Neuronal stem cell (in vitro differentiated cells): ENCODE results near the gene NAV2.

Experiments used
- DNase-seq: peaks from one replicate; pipeline ENCODE4 v3.0.0-alpha.2; 2013; ENCODE audit warnings: low spot score
- H2AFZ ChIP-seq: one replicate; pipeline ENCODE4 v1.6.1; 2013; ENCODE audit warnings: mild to moderate bottlenecking, low read length, inconsistent platforms
- H2AK5ac ChIP-seq: 2 replicates; pipeline ENCODE4 v1.6.1; 2013; ENCODE audit warnings: low read depth, mild to moderate bottlenecking, inconsistent platforms, low read length, moderate library complexity, mixed read lengths
- H2BK120ac ChIP-seq: 2 replicates; pipeline ENCODE4 v1.6.1; 2013; ENCODE audit warnings: low read depth, mild to moderate bottlenecking, inconsistent platforms, low read length, moderate library complexity, mixed read lengths
- H2BK12ac ChIP-seq: one replicate; pipeline ENCODE4 v1.6.1; 2013; ENCODE audit warnings: low read length, inconsistent platforms
- H2BK15ac ChIP-seq: 2 replicates; pipeline ENCODE4 v1.6.1; 2013; ENCODE audit warnings: mild to moderate bottlenecking, low read length, inconsistent platforms, mixed read lengths
- H2BK5ac ChIP-seq: one replicate; pipeline ENCODE4 v1.6.1; 2013; ENCODE audit warnings: inconsistent platforms, mild to moderate bottlenecking, low read length, moderate library complexity
- H3K14ac ChIP-seq: one replicate; pipeline ENCODE4 v1.6.1; 2013; ENCODE audit warnings: low read length, inconsistent platforms
- H3K18ac ChIP-seq: 2 replicates; pipeline ENCODE4 v1.6.1; 2013; ENCODE audit warnings: low read length, inconsistent platforms
- H3K23ac ChIP-seq: 2 replicates; pipeline ENCODE4 v1.6.1; 2013; ENCODE audit warnings: low read depth, mild to moderate bottlenecking, mixed read lengths, low read length, inconsistent platforms; ENCODE audit not compliant: poor library complexity
- H3K27ac ChIP-seq: replicated peaks from 3 replicates; pipeline ENCODE4 v1.5.1; 2013; ENCODE audit warnings: low read length, inconsistent platforms
- H3K27me3 ChIP-seq, 3 experiments: 2 replicates each; pipeline ENCODE4 v1.6.1; 2013; ENCODE audit warnings: low read length in 3 of 3, mild to moderate bottlenecking in 2 of 3, inconsistent platforms in 1 of 3, low read depth in 1 of 3, mixed read lengths in 1 of 3, moderate library complexity in 1 of 3; ENCODE audit not compliant: control insufficient read depth in 3 of 3, insufficient read depth in 3 of 3
- H3K36me3 ChIP-seq, 2 donors: replicated peaks in 1 of 2; 2 replicates each; pipeline ENCODE4 v1.6.1; 2013; ENCODE audit warnings: low read length in 2 of 2; ENCODE audit not compliant: control insufficient read depth in 2 of 2, insufficient read depth in 2 of 2
- H3K4ac ChIP-seq: 2 replicates; pipeline ENCODE4 v1.6.1; 2013; ENCODE audit warnings: inconsistent platforms, mild to moderate bottlenecking, low read length, moderate library complexity
- H3K4me1 ChIP-seq, 2 donors: 1 replicate in 1 of 2; 2 replicates in 1 of 2; pipeline ENCODE4 v1.6.1; 2013; ENCODE audit warnings: low read length in 2 of 2, low read depth in 1 of 2; ENCODE audit not compliant: control insufficient read depth in 2 of 2, insufficient read depth in 1 of 2
- H3K4me2 ChIP-seq: one replicate; pipeline ENCODE4 v1.6.1; 2013; ENCODE audit warnings: mild to moderate bottlenecking, low read length, inconsistent platforms; ENCODE audit not compliant: insufficient read depth, poor library complexity, severe bottlenecking
- H3K4me3 ChIP-seq, 2 donors: 2 replicates each; pipeline ENCODE4 v1.5.1; 2013; ENCODE audit warnings: low read length in 2 of 2, mild to moderate bottlenecking in 2 of 2, inconsistent platforms in 1 of 2, moderate library complexity in 1 of 2
- H3K79me1 ChIP-seq: one replicate; pipeline ENCODE4 v1.6.1; 2013; ENCODE audit warnings: low read depth, mild to moderate bottlenecking, inconsistent platforms, low read length, moderate library complexity
- H3K9ac ChIP-seq: one replicate; pipeline ENCODE4 v1.6.1; 2013; ENCODE audit warnings: mild to moderate bottlenecking, low read depth, low read length, inconsistent platforms; ENCODE audit not compliant: poor library complexity
- H3K9me3 ChIP-seq, 2 donors: replicated peaks in 1 of 2; 2 replicates each; pipeline versions ENCODE3 to v1.6.1; 2013; ENCODE audit warnings: low read length in 2 of 2, mild to moderate bottlenecking in 2 of 2, inconsistent platforms in 1 of 2, low read depth in 1 of 2, mixed read lengths in 1 of 2, moderate library complexity in 1 of 2; ENCODE audit not compliant: control insufficient read depth in 2 of 2, insufficient read depth in 1 of 2
- H4K8ac ChIP-seq: one replicate; pipeline ENCODE4 v1.6.1; 2013; ENCODE audit warnings: low read depth, mild to moderate bottlenecking, inconsistent platforms, low read length, moderate library complexity
- H4K91ac ChIP-seq: one replicate; pipeline ENCODE4 v1.6.1; 2013; ENCODE audit warnings: low read length, low read depth, mild to moderate bottlenecking, inconsistent platforms; ENCODE audit not compliant: poor library complexity
- WGBS, 2 donors: extraction: QIAGEN DNeasy Blood & Tissue Kit; methylation state at CpG; one replicate each; pipeline ENCODE4 v1.1.7; 2013; ENCODE audit warnings: missing lambda C conversion rate in 2 of 2, mixed read lengths in 1 of 2; ENCODE audit not compliant: insufficient read length in 2 of 2, insufficient replicate concordance in 1 of 2; ENCODE audit errors: extremely low coverage in 2 of 2; 5-methylcytosine and 5-hydroxymethylcytosine counted together

NAV2 gene

DNA sequence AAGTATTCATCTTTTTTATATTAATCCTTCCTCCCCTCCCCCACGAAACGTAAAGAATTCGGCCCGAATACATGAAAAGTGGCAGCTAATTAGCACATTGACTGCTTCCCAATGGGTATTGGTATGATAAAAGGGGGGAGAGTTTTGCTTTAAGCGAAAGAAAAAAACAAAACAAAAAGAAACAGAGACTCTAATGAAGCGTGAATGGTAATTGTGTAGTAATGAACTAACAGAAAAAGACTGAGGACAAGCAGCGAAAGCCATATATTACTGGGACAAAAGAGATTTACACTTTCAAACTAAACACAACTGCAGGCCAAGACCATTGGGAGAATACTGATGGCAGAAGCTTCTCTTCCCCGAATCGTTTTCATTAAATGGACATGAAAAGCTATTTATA, 445.1 kb downstream of the NAV2 start:
- no peak overlapping the region for H3K27ac ChIP-seq
- peaks cover 0 to 37% of the 10 kb centered on the region in 2 donors for H3K4me1 ChIP-seq
- H4K8ac ChIP-seq, result no peak overlapping the region
- peaks cover 17 to 100% (median 39%) of the 10 kb centered on the region in 3 experiments for H3K27me3 ChIP-seq
- peak; percentile 65 for DNase-seq
- H2AK5ac ChIP-seq, result no peak overlapping the region
- WGBS, 2 donors, result no CpG with 5 or more reads among the region's 9 CpGs
- no peak overlapping the region for H2BK15ac ChIP-seq
- H3K18ac ChIP-seq, result no peak overlapping the region
- no peak overlapping the region for H3K4me3 ChIP-seq
- no peaks in the 10 kb centered on the region for H3K79me1 ChIP-seq
- H2BK120ac ChIP-seq, result no peak overlapping the region
- no peak overlapping the region for H4K91ac ChIP-seq
- H3K23ac ChIP-seq, result no peak overlapping the region
- no peak overlapping the region for H2BK12ac ChIP-seq
- H2AFZ ChIP-seq, result no peak overlapping the region
- H3K14ac ChIP-seq, result no peak overlapping the region
- no peak overlapping the region for H3K4ac ChIP-seq
- no peaks in the 10 kb centered on the region for H3K9me3 ChIP-seq
- H3K4me2 ChIP-seq, result peak overlapping the region; percentile 21
- H2BK5ac ChIP-seq, result no peak overlapping the region
- H3K9ac ChIP-seq, result no peak overlapping the region
- no peaks in the 10 kb centered on the region for H3K36me3 ChIP-seq

GRCh38 chr11:20158597-20159257, 446.1 kb downstream of the NAV2 start:
- Histone ChIP-seq H3K9ac (no peak overlapping the region), H4K91ac (no peak overlapping the region), H3K18ac (no peak overlapping the region), H2AK5ac (no peak overlapping the region), H3K79me1 (no peaks in the 10 kb centered on the region), H3K9me3 (no peaks in the 10 kb centered on the region), H3K4me1 (peaks cover 7 to 38% of the 10 kb centered on the region in 2 donors), H2AFZ (no peak overlapping the region), H2BK5ac (no peak overlapping the region), H3K27ac (no peak overlapping the region), H4K8ac (no peak overlapping the region), H3K23ac (no peak overlapping the region), H3K4me2 (no peak overlapping the region), H3K27me3 (peaks cover 17 to 99% (median 42%) of the 10 kb centered on the region in 3 experiments), H3K4me3 (peak overlapping the region in 1 of 2 donors; percentile 18), H3K14ac (no peak overlapping the region), H2BK120ac (no peak overlapping the region), H3K4ac (no peak overlapping the region), H2BK12ac (no peak overlapping the region), H3K36me3 (no peaks in the 10 kb centered on the region), H2BK15ac (no peak overlapping the region)
- DNase-seq, result peak; percentile 88
- WGBS, 2 donors, result no CpG with 5 or more reads among the region's 33 CpGs

DNA sequence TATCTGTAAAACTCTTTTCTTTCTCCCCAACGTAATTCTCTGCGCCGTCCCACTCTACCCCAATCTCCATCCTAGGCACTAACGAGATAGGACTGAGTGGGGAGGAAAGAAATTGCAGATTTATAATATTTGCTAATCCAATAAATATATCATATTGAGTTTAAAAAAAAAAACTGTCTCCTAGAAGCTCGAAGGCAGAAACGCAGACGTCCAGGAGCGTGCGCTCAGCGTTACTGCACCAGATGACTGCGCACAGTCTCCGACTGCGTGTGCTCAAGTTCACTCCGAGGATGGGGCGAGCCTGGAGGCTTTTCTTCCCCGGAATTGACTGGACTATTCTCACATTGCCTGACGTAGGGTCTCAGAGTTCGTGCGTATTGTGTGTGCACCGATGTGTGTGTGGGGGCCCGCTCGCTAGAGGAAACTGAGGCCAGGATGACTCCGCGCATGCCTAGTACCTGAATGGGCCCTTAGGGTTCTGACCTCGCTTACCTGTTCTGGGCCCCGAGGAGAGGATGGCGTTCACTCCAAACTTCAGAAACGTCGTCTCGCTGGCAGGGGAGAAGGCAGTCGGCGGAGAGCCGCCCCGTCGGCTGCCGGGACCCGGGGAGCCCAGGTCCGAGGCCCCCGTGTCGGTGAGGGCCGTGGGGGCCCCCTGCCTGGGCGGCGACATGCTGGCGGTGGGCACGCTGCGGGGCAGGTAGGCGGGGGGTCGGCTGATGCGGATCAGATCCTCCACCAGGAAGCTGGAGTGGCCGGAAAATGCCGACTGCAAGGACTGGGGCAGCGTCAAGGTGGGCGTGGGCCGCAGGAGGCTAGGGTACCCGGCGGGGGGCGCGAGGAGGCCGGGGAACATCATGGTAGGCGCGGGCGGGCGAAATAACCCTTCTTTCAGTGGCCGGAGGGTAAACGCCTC, 447.1 kb downstream of the NAV2 start:
- no peak overlapping the region for H2BK5ac ChIP-seq
- H2BK15ac ChIP-seq, result no peak overlapping the region
- no peak overlapping the region for H3K14ac ChIP-seq
- peaks cover 17 to 100% (median 42%) of the 10 kb centered on the region in 3 experiments for H3K27me3 ChIP-seq
- no peaks in the 10 kb centered on the region for H3K36me3 ChIP-seq
- no peak overlapping the region for H3K4ac ChIP-seq
- no peaks in the 10 kb centered on the region for H3K79me1 ChIP-seq
- H3K4me1 ChIP-seq, result peaks cover 10 to 36% of the 10 kb centered on the region in 2 donors
- H3K4me2 ChIP-seq, result peak overlapping the region; percentile 42
- H3K4me3 ChIP-seq, result peak overlapping the region in 1 of 2 donors; percentile 9
- H2AFZ ChIP-seq, result no peak overlapping the region
- H3K27ac ChIP-seq, result no peak overlapping the region
- no CpG with 5 or more reads among the region's 65 CpGs for WGBS, 2 donors
- no peaks in the 10 kb centered on the region for H3K9me3 ChIP-seq
- H3K9ac ChIP-seq, result no peak overlapping the region
- H4K8ac ChIP-seq, result no peak overlapping the region
- H2BK120ac ChIP-seq, result peak overlapping the region; percentile 61
- no peak overlapping the region for H4K91ac ChIP-seq
- no peak for DNase-seq
- no peak overlapping the region for H2AK5ac ChIP-seq
- no peak overlapping the region for H2BK12ac ChIP-seq
- peak overlapping the region; percentile 29 for H3K23ac ChIP-seq
- peak overlapping the region; percentile 68 for H3K18ac ChIP-seq
